HPDE6-E6E7 (cell line): ENCODE measurements around the gene CLOCK.

Experiments used
- DNase-seq: peaks from one replicate; pipeline ENCODE4 v3.0.0; 2011; ENCODE audit warnings: missing footprints; ENCODE audit errors: extremely low spot score

Gene CLOCK

GRCh38 chr4:55540271-55540670 lies 6.4 kb downstream of the CLOCK start:
- DNase-seq, result no peak

GRCh38 chr4:55539658-55540057 lies 7.1 kb downstream of the CLOCK start:
- DNase-seq, result no peak

DNA sequence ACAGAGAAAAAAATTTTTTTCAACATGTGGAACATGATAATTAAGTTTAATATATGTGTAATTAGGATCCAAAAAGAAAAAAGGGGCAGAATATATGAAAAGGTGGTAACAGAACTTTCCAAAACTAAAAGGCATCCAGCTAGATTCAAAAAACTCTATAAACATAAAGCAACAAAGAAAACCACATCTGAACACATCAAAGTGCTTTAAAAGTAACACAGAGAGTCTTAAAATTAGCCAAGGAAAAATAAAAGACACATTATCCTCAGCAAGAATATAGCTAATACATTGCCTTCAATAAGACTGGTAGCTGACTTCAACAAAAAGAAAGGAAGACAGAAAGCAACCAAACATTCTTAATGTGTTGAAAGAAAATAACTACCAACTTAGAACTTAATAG lies 8.2 kb downstream of the CLOCK start:
- no peak for DNase-seq

DNA sequence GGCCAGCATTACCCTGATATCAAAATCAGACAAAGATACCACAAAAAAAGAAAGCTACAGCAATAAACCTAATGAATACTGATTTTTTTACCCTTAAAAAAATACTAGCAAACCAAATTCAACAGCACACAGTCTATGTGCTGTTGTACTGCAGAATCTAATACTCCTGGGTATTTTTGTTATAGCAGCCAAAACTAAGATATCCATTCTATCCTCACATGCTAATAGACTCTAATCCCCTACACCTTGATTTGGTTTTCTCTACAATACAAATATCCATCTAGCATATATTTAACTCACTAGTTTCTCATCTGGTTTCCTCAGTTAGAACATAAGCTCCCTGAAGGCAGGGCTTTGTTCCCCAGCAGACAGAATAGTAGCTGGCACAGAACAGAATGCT lies 12.4 kb downstream of the CLOCK start:
- no peak for DNase-seq

DNA sequence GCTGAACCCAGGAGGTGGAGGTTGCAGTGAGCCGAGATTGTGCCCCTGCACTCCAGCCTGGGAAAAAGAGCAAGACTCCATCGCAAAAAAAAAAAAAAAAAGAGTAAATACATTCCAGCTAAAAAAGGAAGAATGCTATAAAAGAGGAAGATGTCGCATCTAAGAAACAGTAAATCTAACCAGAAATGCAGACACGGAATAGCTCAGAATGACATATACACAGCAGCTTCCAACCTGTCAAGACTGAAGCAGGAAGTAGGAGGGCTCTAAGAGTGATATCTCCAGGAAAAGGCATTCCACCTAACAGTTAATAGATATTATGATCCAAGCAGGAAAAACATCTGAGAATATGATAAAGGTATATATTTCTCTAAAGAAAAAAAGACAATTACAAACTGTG lies 16.0 kb downstream of the CLOCK start:
- DNase-seq, result no peak

GRCh38 chr4:55530167-55530566 lies 16.5 kb downstream of the CLOCK start:
- DNase-seq, result no peak

- no peak for DNase-seq
Observed at GRCh38 chr4:55528491-55528890, 18.2 kb downstream of the CLOCK start.

GRCh38 chr4:55524844-55525571 lies 21.7 kb downstream of the CLOCK start:
- no peak for DNase-seq

GRCh38 chr4:55518442-55518841 lies 28.3 kb downstream of the CLOCK start:
- DNase-seq, result no peak

DNA sequence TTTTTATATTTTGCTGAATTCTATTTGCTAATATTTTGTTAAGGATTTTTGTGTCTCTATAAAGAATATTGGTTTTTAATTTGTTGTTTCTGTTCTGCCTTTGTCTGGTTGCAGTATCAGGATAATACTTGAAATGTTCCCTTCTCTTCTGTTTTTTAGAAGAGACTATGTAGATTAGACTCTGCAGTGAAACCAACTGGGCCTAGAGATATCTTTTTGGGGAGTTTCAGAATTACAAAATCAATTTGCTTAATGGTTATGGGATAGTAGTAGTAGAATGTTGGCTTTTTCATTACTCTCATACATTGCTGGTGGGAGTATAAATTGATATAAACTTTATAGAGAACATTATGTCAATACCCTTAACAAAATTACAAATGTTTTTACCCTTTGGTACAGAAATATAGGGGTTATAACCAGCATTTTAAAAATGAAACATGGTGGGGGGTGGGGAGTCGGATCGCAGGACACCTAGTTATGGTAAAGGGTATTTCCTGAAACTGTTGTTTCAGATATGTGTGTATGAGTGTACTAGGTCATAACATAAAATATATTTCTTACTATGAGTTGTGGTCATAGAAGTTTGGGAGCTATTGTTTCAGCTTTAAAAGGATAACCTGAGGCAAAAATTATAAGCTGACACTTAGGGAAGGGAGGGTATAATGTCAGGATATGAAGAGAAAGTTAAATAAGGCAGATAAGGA lies 29.0 kb downstream of the CLOCK start:
- no peak for DNase-seq

DNA sequence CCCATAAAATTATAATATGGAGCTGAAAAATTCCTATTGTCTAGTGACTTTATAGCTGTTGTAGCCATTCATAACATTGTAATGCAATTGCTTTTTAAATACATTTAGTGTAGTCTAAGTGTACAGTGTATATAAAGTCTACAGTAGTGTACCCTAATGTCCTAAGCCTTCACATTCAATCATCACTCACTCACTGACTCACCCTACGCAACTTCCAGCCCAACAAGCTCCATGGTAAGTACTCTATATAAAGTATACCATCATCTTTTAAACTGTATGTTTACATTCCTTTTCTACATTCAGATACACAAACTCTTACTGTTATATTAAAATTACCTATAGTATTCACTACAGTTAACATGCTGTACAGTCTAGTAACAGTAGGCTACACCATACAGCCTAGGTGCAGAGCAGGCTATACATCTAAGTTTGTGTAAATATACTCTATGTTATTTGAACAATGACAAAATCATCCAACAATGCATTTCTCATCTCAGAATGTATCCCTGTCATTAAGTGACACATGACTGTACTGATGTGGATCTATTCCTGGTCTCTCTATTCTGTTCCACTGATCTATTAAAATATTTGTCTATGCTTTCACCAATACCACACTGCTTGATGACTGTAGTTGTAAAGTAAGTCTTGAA lies 33.7 kb downstream of the CLOCK start:
- no peak for DNase-seq

DNA sequence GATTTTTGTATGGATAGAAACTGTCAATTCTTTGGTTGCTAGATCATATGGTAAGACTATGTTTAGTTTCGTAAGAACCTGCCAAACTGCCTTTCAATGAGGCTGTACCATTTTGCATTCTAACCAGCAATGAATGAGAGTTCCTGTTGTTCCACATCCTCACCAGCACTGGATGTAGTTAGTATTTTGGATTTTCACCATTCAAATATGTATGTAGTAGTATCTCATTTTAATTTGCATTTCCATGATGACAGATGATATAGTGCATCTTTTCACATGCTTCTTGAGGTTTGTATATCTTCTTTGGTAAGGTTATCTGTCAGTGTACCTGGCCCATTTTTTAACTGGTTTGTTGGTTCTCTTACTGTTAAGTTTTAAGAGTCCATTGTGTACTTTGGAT lies 34.6 kb downstream of the CLOCK start:
- no peak for DNase-seq

- DNase-seq, result no peak
Observed at GRCh38 chr4:55510685-55511084, 36.0 kb downstream of the CLOCK start.

DNA sequence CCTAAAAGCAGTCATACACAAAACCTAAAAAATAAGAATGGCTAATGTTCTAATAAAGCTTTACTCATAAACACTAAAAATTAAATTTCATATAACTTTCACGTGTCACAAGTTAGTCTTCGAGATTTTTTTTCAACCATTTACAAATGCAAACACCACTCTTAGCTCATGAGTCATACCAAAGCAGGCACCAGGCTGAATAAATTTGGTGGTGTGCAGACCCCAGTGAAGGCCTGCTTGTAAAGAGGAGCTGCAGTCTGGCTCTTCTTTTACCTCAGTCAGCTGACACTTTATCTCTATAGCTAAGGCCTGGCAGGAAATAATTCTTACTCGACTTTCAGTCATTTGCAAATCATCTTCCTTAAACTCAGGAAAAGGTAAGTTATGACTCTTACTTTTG lies 37.4 kb downstream of the CLOCK start:
- DNase-seq, result no peak

- no peak for DNase-seq
Observed at GRCh38 chr4:55507612-55508011, 39.1 kb downstream of the CLOCK start.

DNA sequence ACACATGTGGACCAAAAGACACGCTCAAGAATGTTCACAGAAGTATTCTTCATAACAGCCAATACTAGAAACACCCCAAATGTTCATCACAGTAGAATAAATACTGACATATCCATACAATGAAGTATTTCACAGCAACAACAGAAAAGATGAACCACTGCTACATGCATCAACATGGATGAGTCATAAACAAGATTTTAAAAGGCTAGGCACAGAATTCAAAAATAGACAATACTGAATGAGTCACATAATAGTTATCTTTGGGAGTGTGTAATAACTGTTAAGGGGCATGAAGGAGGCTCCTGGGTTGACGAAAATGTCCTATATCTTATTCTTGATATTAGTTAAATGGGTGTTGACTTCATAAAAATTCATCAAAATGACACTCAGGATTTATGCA lies 43.5 kb downstream of the CLOCK start:
- peak; percentile 42 for DNase-seq

DNA sequence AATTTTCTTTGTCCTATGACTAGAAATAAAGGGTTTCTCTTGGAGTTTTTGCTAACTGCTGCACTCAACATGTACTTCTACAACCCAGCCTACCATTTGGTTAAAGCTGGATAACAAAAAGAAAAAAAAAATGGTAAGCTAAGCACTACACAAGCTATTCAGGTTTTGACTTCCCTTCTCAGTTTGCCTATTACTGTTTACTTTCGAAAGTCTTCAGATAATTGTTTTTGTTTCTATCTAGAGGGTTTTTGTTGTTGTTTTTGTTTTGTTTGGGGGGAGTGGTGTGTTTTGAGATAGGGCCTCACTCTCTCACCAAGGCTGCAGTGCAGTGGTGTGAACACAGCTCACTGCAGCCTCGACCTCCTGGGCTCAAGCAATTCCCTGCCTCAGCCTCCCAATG lies 46.6 kb downstream of the CLOCK start:
- no peak for DNase-seq

- DNase-seq, result no peak
Observed at GRCh38 chr4:55499495-55499894, 47.2 kb downstream of the CLOCK start.

DNA sequence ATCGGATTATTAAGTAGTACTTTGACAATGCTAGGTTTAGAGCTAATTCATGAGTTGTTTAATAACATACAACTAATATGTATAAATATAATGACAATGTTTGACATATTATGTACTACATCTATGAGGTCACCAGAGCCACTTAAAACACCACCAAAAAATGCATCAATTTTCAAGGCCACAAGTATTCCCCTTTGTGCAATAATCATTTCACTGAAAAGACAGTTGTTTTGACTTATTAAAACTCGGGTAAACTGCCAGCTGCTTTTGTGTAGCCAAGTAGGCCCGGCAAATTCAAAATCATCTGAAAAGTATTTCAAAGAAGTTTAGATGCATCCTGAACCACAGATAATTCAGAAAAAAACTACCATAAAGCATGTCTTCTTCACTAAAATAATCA lies 48.7 kb downstream of the CLOCK start:
- DNase-seq, result no peak

DNA sequence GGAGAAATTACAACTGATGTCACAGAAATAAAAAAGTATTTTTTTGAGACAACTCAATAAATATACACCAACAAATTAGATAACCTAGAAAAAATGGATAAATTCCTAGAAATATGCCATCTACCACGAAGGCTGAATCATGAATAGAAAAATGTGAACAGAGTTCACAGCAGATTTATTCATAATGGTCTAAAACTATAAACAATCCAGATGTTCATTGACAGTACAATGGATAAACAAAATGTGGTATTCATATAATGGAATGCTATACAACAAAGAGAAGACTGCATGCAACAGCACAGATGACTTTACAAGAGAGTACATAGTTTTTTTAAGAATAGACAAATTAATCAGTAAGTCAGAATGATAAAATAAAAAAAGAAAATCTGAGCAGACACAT lies 55.2 kb downstream of the CLOCK start:
- DNase-seq, result no peak

GRCh38 chr4:55488716-55489115 lies 58.0 kb downstream of the CLOCK start:
- DNase-seq, result no peak

- DNase-seq, result no peak
Observed at GRCh38 chr4:55485821-55486220, 60.9 kb downstream of the CLOCK start.

- DNase-seq, result no peak
Observed at GRCh38 chr4:55483315-55483714, 63.4 kb downstream of the CLOCK start.
